Keratinocyte (primary cell): ENCODE measurements around the gene BICDL2.
"Not testable (repeated sequence)": the region's sequence is repeated elsewhere in the genome, so short reads cannot be mapped to it uniquely, and the experiment has no call there.

ENCODE experiments used
- CTCF ChIP-seq, 3 experiments: IDR thresholded peaks in 1 of 3; conservative IDR thresholded peaks in 1 of 3; optimal IDR thresholded peaks in 1 of 3; 2 replicates in 2 of 3; 3 replicates in 1 of 3; pipeline versions ENCODE3 to v1.5.1; 2011; ENCODE audit warnings: low read length in 3 of 3, mild to moderate bottlenecking in 3 of 3, moderate library complexity in 2 of 3, control low read depth in 1 of 3, inconsistent platforms in 1 of 3; ENCODE audit not compliant: insufficient read depth in 2 of 3; ENCODE audit errors: extremely low read depth in 1 of 3
- EZH2 ChIP-seq: IDR thresholded peaks from one replicate; pipeline ENCODE4 v1.6.1; 2012; ENCODE audit warnings: inconsistent platforms, mild to moderate bottlenecking, low read length, moderate library complexity

GRCh38 chr16:3053330-3053710 is 16.6 kb upstream of the BICDL2 start:
- not testable (repeated sequence) for TF ChIP-seq CTCF (optimal IDR thresholded peaks at IDR 0.05 in 1 of 3, IDR thresholded peaks at IDR 0.05 in 1 of 3, conservative IDR thresholded peaks at IDR 0.05 in 1 of 3; ENCODE audit: extremely low read depth in 1 of 3, insufficient read depth in 2 of 3, low read length in 3 of 3); EZH2
